Measurements from ENCODE around the gene SIT1.

The SIT1 gene

DNA sequence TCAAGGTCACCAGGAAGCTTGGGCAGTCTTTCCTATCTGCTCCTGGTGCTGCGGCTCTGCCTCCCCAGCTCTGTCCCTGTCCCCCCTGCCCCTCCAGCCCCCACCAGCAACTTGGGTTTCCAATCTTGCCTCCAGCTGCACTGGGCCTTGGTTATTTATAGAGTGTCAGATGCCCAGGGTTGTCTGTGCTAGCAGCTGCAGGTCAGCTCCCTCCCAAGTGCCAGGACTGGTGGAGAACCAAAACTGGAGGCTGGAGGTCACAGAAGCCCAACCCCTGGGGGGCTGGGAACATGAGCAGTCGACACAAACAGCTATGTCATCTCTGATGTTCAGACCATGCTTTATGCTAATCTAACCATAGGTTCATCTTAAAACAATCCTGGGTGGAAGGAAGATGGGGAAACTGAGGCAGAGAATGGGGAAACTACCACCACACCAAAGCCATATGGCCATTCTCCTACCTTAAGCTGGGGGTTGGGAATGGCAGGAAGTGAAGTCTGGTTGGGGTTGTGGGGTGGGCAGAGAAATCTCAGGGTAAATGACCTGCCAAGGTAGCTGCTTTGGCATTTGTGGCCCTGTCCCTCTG, 37.3 kb upstream of the SIT1 start:
- no peak for DNase-seq (ENCODE audit: low read depth)
- TF ChIP-seq, protein P1, sequence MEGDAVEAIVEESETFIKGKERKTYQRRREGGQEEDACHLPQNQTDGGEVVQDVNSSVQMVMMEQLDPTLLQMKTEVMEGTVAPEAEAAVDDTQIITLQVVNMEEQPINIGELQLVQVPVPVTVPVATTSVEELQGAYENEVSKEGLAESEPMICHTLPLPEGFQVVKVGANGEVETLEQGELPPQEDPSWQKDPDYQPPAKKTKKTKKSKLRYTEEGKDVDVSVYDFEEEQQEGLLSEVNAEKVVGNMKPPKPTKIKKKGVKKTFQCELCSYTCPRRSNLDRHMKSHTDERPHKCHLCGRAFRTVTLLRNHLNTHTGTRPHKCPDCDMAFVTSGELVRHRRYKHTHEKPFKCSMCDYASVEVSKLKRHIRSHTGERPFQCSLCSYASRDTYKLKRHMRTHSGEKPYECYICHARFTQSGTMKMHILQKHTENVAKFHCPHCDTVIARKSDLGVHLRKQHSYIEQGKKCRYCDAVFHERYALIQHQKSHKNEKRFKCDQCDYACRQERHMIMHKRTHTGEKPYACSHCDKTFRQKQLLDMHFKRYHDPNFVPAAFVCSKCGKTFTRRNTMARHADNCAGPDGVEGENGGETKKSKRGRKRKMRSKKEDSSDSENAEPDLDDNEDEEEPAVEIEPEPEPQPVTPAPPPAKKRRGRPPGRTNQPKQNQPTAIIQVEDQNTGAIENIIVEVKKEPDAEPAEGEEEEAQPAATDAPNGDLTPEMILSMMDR (conservative IDR thresholded peaks at IDR 0.05; ENCODE audit: low read depth, low read length) = no peak
- peak overlapping the region; percentile 81 for H3K4me3 ChIP-seq (ENCODE audit: low read length)

- no peak for DNase-seq (ENCODE audit: low read depth)
- TF ChIP-seq, protein P1 (conservative IDR thresholded peaks at IDR 0.05; ENCODE audit: low read depth, low read length) = no peak
- H3K4me3 ChIP-seq (ENCODE audit: low read length) = peak overlapping the region; percentile 81
Measured at GRCh38 chr9:35687306-35687705, 36.6 kb upstream of the SIT1 start.

GRCh38 chr9:35686222-35687203, 35.8 kb upstream of the SIT1 start:
- DNase-seq (ENCODE audit: low read depth) = no peak
- peak overlapping the region; percentile 81 for H3K4me3 ChIP-seq (ENCODE audit: low read length)
- TF ChIP-seq, protein P1 (conservative IDR thresholded peaks at IDR 0.05; ENCODE audit: low read depth, low read length) = no peak

GRCh38 chr9:35685506-35685905, 34.8 kb upstream of the SIT1 start:
- TF ChIP-seq, protein P1 (conservative IDR thresholded peaks at IDR 0.05; ENCODE audit: low read depth, low read length) = no peak
- no peak overlapping the region for H3K4me3 ChIP-seq (ENCODE audit: low read length)
- DNase-seq (ENCODE audit: low read depth) = no peak

DNA sequence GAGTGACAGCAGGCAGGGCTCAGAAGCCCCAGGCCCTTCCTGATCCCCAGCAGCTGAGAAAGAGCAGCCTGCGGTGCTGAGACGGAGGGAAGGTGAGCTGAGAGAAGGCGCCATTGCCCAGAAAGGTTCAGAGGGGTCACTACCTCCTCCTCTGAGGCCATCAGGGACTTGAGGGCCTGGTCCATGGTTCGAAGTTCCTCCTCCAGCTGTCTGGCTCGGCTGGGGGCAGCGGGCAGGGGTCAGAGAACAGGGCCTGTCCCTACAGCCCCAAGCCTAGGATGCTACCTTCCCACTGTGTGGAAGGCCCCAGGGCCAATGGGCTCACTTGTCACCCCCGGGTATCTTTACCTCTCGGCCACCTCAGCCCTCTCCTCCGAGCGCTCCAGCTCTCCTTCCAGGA, 34.2 kb upstream of the SIT1 start:
- TF ChIP-seq, protein P1 (conservative IDR thresholded peaks at IDR 0.05; ENCODE audit: low read depth, low read length) = no peak
- H3K4me3 ChIP-seq (ENCODE audit: low read length) = no peak overlapping the region
- DNase-seq (ENCODE audit: low read depth) = no peak

GRCh38 chr9:35683323-35683722, 32.6 kb upstream of the SIT1 start:
- TF ChIP-seq, protein P1 (conservative IDR thresholded peaks at IDR 0.05; ENCODE audit: low read depth, low read length) = no peak
- H3K4me3 ChIP-seq (ENCODE audit: low read length) = no peak overlapping the region
- DNase-seq (ENCODE audit: low read depth) = no peak

All from retinal pigment epithelial cell (primary cell).